Left kidney (tissue), 2 donors: ENCODE data around the gene DNAH8. TPM values are rescaled to one million over a fixed set of nuclear protein-coding genes. Genes with fewer than 3 reads are reported as not detected.

Source experiments
- DNase-seq: peaks from one replicate; pipeline ENCODE4 v3.0.0-alpha.2; 2013
- polyA plus RNA-seq: library from polyadenylated mRNA; unstranded; fragments of 120-200 nt; gene quantifications from one replicate; pipeline ENCODE4 v1.2.1, GENCODE V29; 2013; ENCODE audit not compliant: insufficient read length

The DNAH8 gene
- polyA plus RNA-seq, 1 donor, result 0.90 TPM

DNA sequence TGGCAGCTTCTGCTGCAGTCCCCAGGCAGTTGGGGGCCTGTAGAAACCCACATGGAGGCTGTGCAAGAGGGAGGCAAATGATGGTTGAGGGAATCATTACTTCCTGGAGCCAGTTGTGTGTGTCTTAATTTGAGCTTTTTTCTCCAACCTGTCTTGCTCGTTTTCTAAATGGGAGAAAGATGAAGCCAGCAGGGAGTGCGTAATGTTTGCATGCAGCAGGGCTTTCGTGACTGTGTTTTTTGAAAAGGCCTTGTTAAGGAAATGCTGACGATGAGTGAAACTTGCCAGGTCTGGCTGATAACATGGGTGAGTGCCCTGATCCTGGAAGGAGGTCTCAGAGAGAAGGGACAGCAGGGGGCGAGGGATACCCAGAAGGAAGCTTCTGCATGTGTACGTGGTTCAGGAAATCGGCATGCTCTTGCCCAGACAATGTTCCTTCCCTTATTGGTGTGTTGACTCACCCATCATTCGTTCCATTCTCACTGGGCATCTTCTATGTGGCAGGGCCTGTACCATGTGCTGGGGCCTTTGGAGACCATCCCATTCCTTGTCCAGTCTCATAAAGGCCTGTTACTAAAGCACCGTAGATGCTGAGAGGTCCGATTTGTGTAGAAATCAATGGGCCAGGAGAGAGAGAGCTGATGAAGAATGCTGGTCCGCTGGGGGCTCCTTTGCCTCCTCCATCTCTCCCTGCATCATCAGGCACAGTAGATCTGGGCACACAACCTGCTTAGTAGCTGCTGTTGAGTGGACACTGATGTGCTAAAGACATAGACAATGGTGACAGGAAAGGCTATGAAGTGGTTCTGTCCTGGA, 360.9 kb downstream of the DNAH8 start:
- DNase-seq, result no peak

DNA sequence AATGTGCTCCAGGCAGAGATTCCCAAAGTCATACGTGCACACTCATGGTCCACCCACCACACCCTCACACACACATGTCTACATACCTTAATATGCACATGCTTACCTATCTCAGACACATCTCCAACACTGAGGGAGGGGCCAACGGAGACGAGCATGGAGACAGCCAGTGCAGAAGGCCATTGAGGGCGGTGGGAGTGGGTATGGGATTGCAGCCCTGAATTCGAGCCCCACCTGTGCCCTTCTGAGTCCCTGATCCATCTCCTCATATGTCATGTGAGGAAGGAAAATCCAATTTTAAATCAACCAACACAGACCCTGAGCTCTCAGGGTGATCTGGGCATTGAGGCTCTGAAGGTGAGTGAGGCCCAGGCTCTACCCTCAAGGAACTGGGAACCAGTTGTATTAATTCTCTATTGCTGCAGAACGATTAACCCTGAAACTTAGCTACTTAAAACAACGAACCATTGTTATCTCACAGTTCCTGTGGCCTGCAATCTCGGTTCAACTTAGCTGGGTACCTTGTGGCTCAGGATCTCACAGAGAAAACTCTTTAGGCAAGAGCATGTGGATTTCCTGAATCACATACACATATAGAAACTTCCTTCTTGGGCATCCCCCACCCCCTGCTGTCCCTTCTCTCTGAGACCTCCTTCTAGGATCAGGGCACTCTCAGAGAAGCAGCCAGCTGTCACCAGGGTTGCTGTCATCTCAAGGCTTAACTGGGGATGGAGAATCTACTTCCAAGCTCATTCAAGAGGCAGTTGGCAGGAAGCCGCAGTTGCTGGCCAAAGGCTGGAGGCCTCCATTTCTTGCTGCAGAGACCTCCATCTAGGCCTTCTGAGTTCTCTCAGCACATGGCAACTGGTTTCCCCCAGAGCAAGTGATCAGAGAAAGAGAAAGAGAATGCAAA, 361.8 kb downstream of the DNAH8 start:
- no peak for DNase-seq

DNA sequence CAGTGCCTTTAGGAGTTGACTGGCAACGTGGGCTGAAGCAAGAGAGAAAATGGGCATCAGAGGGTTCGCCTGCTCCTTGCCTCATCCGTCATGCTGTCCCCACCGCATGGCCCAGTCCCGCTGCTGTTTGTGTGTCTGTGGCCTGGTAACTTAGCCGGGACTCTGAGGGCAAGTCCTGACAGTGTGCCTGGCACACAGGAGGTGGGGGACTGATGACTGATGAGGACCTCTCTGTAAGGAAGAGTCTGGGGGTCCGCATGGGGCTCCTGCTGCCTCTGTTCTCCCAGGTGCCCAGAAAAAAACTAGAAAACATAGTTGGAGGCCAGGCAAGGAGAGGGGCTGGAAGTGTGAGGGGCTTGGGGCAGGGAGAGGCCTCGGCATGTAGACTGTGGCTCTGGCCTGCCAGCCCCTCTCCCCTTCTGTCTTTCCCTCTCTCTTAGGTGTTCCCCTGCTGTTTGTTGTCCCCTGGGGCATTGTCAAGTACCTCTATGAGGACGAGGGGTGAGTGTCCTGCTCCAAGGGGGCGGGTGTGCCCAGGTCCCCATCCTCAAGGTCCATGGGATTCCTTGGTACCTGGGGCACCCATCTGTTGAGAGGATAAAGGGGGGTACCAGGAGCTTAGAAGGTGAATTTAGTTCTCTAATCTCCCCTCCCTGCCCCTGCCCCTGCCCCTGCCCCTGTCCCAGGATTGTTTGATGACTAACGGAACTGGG, 362.9 kb downstream of the DNAH8 start:
- no peak for DNase-seq

- DNase-seq, result no peak
These were observed 363.6 kb downstream of the DNAH8 start for GRCh38 chr6:39078695-39079094.

DNA sequence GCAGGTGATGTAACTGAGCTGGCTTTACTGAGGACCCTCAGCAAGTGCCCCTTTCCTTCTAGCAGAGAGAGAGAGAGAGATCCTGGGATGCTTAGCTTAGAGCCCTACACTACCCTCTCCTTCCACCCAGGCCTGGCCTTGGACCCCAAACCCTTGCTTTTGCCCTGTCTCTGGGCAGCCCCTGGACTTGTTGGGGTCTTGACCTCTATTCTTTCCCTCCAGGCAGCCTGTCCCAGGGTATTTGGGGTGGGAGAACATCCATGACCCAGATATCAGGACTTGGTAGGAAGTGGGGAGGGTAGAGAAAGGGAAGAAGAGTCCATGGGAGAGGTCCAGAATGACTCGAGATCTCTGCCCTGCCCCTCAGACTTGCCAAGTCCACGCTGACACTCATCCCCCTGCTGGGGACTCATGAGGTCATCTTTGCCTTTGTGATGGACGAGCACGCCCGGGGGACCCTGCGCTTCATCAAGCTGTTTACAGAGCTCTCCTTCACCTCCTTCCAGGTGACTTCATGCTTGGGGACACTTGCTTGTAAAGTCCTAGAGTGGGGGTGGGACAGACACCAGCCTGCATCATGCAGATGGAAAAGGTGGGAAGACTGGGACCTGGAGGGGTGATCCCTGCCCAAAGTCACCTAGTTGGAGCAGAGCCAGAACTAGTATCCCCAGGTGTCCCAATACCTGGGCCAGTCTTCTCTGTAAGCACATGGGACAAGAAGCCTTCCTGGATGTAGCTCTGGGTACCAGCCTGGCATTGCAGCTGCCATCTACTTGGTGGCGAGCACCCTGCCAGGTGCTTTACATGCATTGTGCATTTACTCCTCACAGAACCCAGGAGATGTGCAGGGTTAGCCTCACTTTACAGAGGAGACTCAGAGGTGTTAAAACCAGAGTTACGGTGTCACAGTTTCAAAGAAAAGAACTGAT, 364.4 kb downstream of the DNAH8 start:
- DNase-seq, result no peak

Other genes with a start within 250 kb of the DNAH8 start
- 14.5 TPM for gene BTBD9, start 75.4 kb upstream of the DNAH8 start, polyA plus RNA-seq
- gene GLO1, start 12.2 kb upstream of the DNAH8 start, polyA plus RNA-seq, result 165 TPM